HAP-1 (cell line): ENCODE results near the gene CHRNA3.
"Not testable (repeated sequence)": the region's sequence is repeated elsewhere in the genome, so short reads cannot be mapped to it uniquely, and the experiment has no call there.

Source experiments
- DNase-seq, 2 experiments: peaks; one replicate each; pipeline ENCODE4 v3.0.0-alpha.2; 2016 to 2020; ENCODE audit warnings: low spot score in 2 of 2
- H3K27me3 ChIP-seq: fragments of 250-450 bp; sonication (Bioruptor Pico); 2 replicates; pipeline ENCODE4 v1.5.1; 2020; ENCODE audit warnings: low read depth, mild to moderate bottlenecking, moderate library complexity
- H3K36me3 ChIP-seq: fragments of 250-450 bp; sonication (Bioruptor Pico); replicated peaks from 2 replicates; pipeline ENCODE4 v1.5.1; 2020; ENCODE audit warnings: mild to moderate bottlenecking
- H3K4me1 ChIP-seq: fragments of 250-450 bp; sonication (Bioruptor Pico); 2 replicates; pipeline ENCODE4 v1.5.1; 2020; ENCODE audit warnings: mild to moderate bottlenecking
- H3K4me3 ChIP-seq: fragments of 250-450 bp; sonication (Bioruptor Pico); 2 replicates; pipeline ENCODE4 v1.5.1; 2020; ENCODE audit warnings: mild to moderate bottlenecking, moderate library complexity
- H3K9me3 ChIP-seq: fragments of 250-450 bp; sonication (Bioruptor Pico); 2 replicates; pipeline ENCODE4 v1.5.1; 2020; ENCODE audit warnings: mild to moderate bottlenecking, moderate library complexity
- in situ Hi-C: fragments of 300-500 bp; cut with MboI; formaldehyde crosslinking; loops from 3 replicates; pipeline ENCODE4 v1.14.3; 2020; ENCODE audit warnings: low sequenced_read_pairs, inconsistent platforms, mixed read lengths

Gene CHRNA3

GRCh38 chr15:78574944-78575343, 45.9 kb downstream of the CHRNA3 start:
- in situ Hi-C loops, result no loop called here
- no peaks in the 10 kb centered on the region for H3K9me3 ChIP-seq
- no peaks in the 10 kb centered on the region for H3K27me3 ChIP-seq
- DNase-seq, result no peak
- H3K4me1 ChIP-seq, result peaks cover 18% of the 10 kb centered on the region
- H3K36me3 ChIP-seq, result no peaks in the 10 kb centered on the region
- no peak overlapping the region for H3K4me3 ChIP-seq

GRCh38 chr15:78573416-78573815, 47.4 kb downstream of the CHRNA3 start:
- Histone ChIP-seq H3K4me1 (peaks cover 19% of the 10 kb centered on the region), H3K9me3 (no peaks in the 10 kb centered on the region), H3K4me3 (no peak overlapping the region), H3K27me3 (no peaks in the 10 kb centered on the region), H3K36me3 (no peaks in the 10 kb centered on the region)
- in situ Hi-C loops, result no loop called here
- no peak for DNase-seq

- in situ Hi-C loops, result no loop called here
- Histone ChIP-seq H3K36me3 (no peaks in the 10 kb centered on the region), H3K27me3 (no peaks in the 10 kb centered on the region), H3K4me3 (no peak overlapping the region), H3K9me3 (no peaks in the 10 kb centered on the region), H3K4me1 (peaks cover 32% of the 10 kb centered on the region)
- no peak for DNase-seq
These were observed 49.4 kb downstream of the CHRNA3 start for GRCh38 chr15:78571382-78571781.

GRCh38 chr15:78570710-78571109, 50.1 kb downstream of the CHRNA3 start:
- H3K4me1 ChIP-seq, result peaks cover 32% of the 10 kb centered on the region
- DNase-seq, result peak; percentile 41 to 74
- no peaks in the 10 kb centered on the region for H3K27me3 ChIP-seq
- in situ Hi-C loops, result no loop called here
- H3K9me3 ChIP-seq, result no peaks in the 10 kb centered on the region
- no peaks in the 10 kb centered on the region for H3K36me3 ChIP-seq
- H3K4me3 ChIP-seq, result no peak overlapping the region

GRCh38 chr15:78567531-78567930, 53.3 kb downstream of the CHRNA3 start:
- in situ Hi-C loops, result no loop called here
- H3K4me1 ChIP-seq, result peaks cover 37% of the 10 kb centered on the region
- peak overlapping the region; percentile 5 for H3K4me3 ChIP-seq
- H3K27me3 ChIP-seq, result no peaks in the 10 kb centered on the region
- DNase-seq, result peak in 1 of 2 experiments; percentile 43
- H3K36me3 ChIP-seq, result no peaks in the 10 kb centered on the region
- no peaks in the 10 kb centered on the region for H3K9me3 ChIP-seq

GRCh38 chr15:78565951-78566774, 54.6 kb downstream of the CHRNA3 start:
- in situ Hi-C loops, result no loop called here
- peaks cover 33% of the 10 kb centered on the region for H3K4me1 ChIP-seq
- no peaks in the 10 kb centered on the region for H3K36me3 ChIP-seq
- H3K4me3 ChIP-seq, result peak overlapping the region; percentile 63
- peak; percentile 61 to 70 for DNase-seq
- H3K27me3 ChIP-seq, result no peaks in the 10 kb centered on the region
- H3K9me3 ChIP-seq, result no peaks in the 10 kb centered on the region

- no peaks in the 10 kb centered on the region for H3K36me3 ChIP-seq
- no peaks in the 10 kb centered on the region for H3K9me3 ChIP-seq
- DNase-seq, result peak; percentile 100
- H3K4me1 ChIP-seq, result peaks cover 32% of the 10 kb centered on the region
- H3K4me3 ChIP-seq, result peak within 1 kb of the TSS; percentile 63
- in situ Hi-C loops, result no loop called here
- H3K27me3 ChIP-seq, result no peaks in the 10 kb centered on the region
These were observed 55.5 kb downstream of the CHRNA3 start, which contains the start of gene CHRNA5 for GRCh38 chr15:78565097-78565950. CHRNA5 (plus strand) TSS chr15:78565520; CDS start chr15:78565720, 200 bp downstream.

DNA sequence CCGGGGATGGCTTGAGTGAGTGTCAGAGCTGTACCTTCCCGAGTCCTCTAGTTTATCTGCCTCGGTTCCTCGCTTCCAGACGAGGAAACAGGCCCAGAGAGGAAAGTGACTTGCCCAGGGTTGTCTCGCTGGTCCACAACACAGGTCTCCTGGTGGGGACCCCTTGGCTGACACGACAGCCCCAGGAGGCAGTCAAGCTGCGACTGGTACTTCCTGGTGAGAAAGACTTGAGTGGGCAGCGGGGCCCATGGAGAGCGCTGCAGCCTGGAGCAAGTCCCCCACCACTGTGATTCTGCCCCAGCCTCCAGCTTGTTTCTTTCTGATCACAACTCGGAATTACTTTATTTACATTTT, 56.1 kb downstream of the CHRNA3 start:
- Histone ChIP-seq H3K4me3 (peak overlapping the region; percentile 63), H3K27me3 (no peaks in the 10 kb centered on the region), H3K4me1 (peaks cover 32% of the 10 kb centered on the region), H3K36me3 (no peaks in the 10 kb centered on the region), H3K9me3 (no peaks in the 10 kb centered on the region)
- no peak for DNase-seq
- in situ Hi-C loops, result no loop called here

DNA sequence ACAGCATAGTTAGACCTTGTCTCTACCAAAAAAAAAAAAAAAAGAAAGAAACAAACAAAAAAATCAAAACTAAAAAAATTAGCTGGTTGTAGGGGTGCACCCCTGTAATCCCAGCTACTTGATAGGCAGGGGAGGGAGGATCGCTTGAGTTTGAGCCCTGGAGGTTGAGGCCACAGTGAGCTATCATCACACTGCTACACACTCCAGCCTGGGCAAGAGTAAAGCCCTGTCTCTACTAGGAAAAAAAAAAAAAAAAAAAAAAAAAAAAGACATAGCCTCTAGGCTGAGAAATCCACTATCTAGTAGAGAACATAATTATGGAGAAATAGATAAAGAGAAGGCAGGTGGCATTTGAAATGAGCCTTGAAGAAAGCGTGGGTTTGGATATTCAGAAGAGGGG, 57.7 kb downstream of the CHRNA3 start:
- Histone ChIP-seq H3K36me3 (no peaks in the 10 kb centered on the region), H3K4me1 (peaks cover 28% of the 10 kb centered on the region), H3K27me3 (no peaks in the 10 kb centered on the region), H3K9me3 (no peaks in the 10 kb centered on the region), H3K4me3 (no peak overlapping the region)
- in situ Hi-C loops, result no loop called here
- DNase-seq, result no peak

DNA sequence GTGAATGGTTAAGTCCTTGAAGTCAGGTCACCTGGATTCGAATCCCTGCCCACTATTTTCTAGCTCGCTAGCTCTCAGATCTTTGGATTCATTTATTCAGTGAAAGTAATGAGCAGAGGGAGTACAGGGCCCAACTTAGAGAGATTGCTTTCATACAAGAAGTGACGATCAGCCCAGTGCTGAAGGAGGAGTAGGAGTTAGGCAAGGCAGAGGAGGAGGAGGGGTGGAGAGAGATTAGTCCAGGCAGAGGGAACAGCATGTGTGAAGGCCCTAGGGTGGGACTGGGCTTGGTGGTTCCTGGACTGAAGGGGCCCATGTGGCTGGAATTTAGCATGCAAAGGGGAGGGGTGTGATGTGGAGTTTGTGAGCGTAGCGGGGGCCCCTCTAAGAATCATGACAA, 59.3 kb downstream of the CHRNA3 start:
- Histone ChIP-seq H3K4me3 (no peak overlapping the region), H3K9me3 (no peaks in the 10 kb centered on the region), H3K36me3 (no peaks in the 10 kb centered on the region), H3K4me1 (peaks cover 18% of the 10 kb centered on the region), H3K27me3 (no peaks in the 10 kb centered on the region)
- in situ Hi-C loops, result no loop called here
- DNase-seq, result peak in 1 of 2 experiments; percentile 58

DNA sequence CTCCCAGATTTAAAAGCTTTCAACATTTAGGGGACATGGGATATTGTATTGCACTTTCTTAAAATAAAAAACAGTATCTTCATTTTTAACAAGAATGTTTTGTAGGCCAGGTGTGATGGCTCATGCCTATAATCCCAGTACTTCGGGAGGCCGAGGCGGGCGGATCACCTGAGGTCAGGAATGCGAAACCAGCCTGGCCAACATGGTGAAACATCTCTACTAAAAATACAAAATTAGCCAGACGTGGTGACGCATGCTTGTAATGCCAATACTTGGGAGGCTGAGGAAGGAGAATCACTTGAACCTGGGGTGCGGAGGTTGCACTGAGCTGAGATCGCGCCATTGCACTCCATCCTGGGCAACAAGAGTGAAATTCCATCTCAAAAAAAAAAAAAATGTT, 60.6 kb downstream of the CHRNA3 start:
- H3K27me3 ChIP-seq, DNase-seq, H3K9me3 ChIP-seq, H3K36me3 ChIP-seq, H3K4me3 ChIP-seq, in situ Hi-C loops: not testable (repeated sequence)
- peaks cover 18% of the 10 kb centered on the region for H3K4me1 ChIP-seq

GRCh38 chr15:78552597-78552996, 68.2 kb downstream of the CHRNA3 start:
- Histone ChIP-seq H3K9me3 (no peaks in the 10 kb centered on the region), H3K4me1 (no peaks in the 10 kb centered on the region), H3K36me3 (peaks cover 41% of the 10 kb centered on the region), H3K27me3 (no peaks in the 10 kb centered on the region), H3K4me3 (no peak overlapping the region)
- in situ Hi-C loops, result no loop called here
- DNase-seq, result no peak

GRCh38 chr15:78551902-78552301, 68.9 kb downstream of the CHRNA3 start:
- in situ Hi-C loops, result no loop called here
- H3K4me3 ChIP-seq, result no peak overlapping the region
- no peaks in the 10 kb centered on the region for H3K27me3 ChIP-seq
- no peaks in the 10 kb centered on the region for H3K9me3 ChIP-seq
- peaks cover 48% of the 10 kb centered on the region for H3K36me3 ChIP-seq
- DNase-seq, result no peak
- no peaks in the 10 kb centered on the region for H3K4me1 ChIP-seq

- Histone ChIP-seq H3K27me3 (no peaks in the 10 kb centered on the region), H3K4me1 (no peaks in the 10 kb centered on the region), H3K9me3 (no peaks in the 10 kb centered on the region), H3K4me3 (no peak overlapping the region), H3K36me3 (peaks cover 59% of the 10 kb centered on the region)
- DNase-seq, result no peak
- in situ Hi-C loops, result no loop called here
These were observed 70.0 kb downstream of the CHRNA3 start for GRCh38 chr15:78550815-78551214.
